Liver (tissue), 3 donors: ENCODE measurements around the gene EAPP.
"Not testable (repeated sequence)": the region's sequence is repeated elsewhere in the genome, so short reads cannot be mapped to it uniquely, and the experiment has no call there.

ENCODE experiments used
- CTCF ChIP-seq: fragments of 150-350 bp; IDR thresholded peaks from 2 replicates; pipeline ENCODE4 v1.5.1; 2017; ENCODE audit warnings: improper control_type of control experiment, low read depth, low read length; ENCODE audit not compliant: missing input control
- EGR1 ChIP-seq, 2 donors: IDR thresholded peaks; 2 replicates each; pipeline ENCODE4 v1.6.1; 2016 to 2018; ENCODE audit warnings: antibody characterized with exemption in 2 of 2, low read depth in 2 of 2
- JUND ChIP-seq, 2 donors: IDR thresholded peaks; 2 replicates each; pipeline ENCODE4 v1.6.1; 2016; ENCODE audit warnings: antibody characterized with exemption in 2 of 2
- MAX ChIP-seq: IDR thresholded peaks from 2 replicates; pipeline ENCODE4 v1.6.1; 2016; ENCODE audit warnings: antibody characterized with exemption
- RAD21 ChIP-seq, 2 donors: IDR thresholded peaks; 2 replicates each; pipeline ENCODE4 v1.6.1; 2016; ENCODE audit warnings: antibody characterized with exemption in 2 of 2, mild to moderate bottlenecking in 2 of 2
- REST ChIP-seq: IDR thresholded peaks from 2 replicates; pipeline ENCODE4 v1.6.1; 2016; ENCODE audit warnings: antibody characterized with exemption, mild to moderate bottlenecking
- SP1 ChIP-seq: IDR thresholded peaks from 2 replicates; pipeline ENCODE4 v1.6.1; 2018; ENCODE audit warnings: antibody characterized with exemption, mild to moderate bottlenecking
- YY1 ChIP-seq: IDR thresholded peaks from 2 replicates; pipeline ENCODE4 v1.6.1; 2016; ENCODE audit warnings: antibody characterized with exemption, mild to moderate bottlenecking
- ZBTB33 ChIP-seq: IDR thresholded peaks from 2 replicates; pipeline ENCODE4 v1.6.1; 2016; ENCODE audit warnings: antibody characterized with exemption
- donor health status: healthy.
- donor health status: healthy.

GRCh38 chr14:34505124-34505491 is 34.4 kb downstream of the EAPP start:
- not testable (repeated sequence) for TF ChIP-seq CTCF; ZBTB33; SP1; YY1; JUND (IDR thresholded peaks at IDR 0.05); REST; EGR1 (IDR thresholded peaks at IDR 0.05; ENCODE audit: low read depth in 2 of 2); RAD21 (IDR thresholded peaks at IDR 0.05); MAX
